Epithelial cell of umbilical artery (primary cell): ENCODE data around the gene CGREF1. TPM values are rescaled to one million over a fixed set of nuclear protein-coding genes. Genes with fewer than 3 reads are reported as not detected.

Experiments
- total RNA-seq: library from RNA; depleted of rRNA; stranded (reverse); fragments of >200 nt; gene quantifications from 2 replicates; pipeline ENCODE4 v1.2.3, GENCODE V29; 2014

Gene CGREF1, protein sequence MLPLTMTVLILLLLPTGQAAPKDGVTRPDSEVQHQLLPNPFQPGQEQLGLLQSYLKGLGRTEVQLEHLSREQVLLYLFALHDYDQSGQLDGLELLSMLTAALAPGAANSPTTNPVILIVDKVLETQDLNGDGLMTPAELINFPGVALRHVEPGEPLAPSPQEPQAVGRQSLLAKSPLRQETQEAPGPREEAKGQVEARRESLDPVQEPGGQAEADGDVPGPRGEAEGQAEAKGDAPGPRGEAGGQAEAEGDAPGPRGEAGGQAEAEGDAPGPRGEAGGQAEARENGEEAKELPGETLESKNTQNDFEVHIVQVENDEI
- total RNA-seq, result 3.6 and 4.7 TPM in 2 replicates

GRCh38 chr2:27118525-27119329, at the start of gene CGREF1:
Gene CGREF1 (minus strand): TSS chr2:27119128. CDS start chr2:27104366, 14,762 bp downstream.

GRCh38 chr2:27148801-27149439, 30.0 kb upstream of the CGREF1 start, which contains the start of gene TCF23:
Gene TCF23 (plus strand): TSS chr2:27149004. CDS start chr2:27149134, 130 bp downstream.

DNA sequence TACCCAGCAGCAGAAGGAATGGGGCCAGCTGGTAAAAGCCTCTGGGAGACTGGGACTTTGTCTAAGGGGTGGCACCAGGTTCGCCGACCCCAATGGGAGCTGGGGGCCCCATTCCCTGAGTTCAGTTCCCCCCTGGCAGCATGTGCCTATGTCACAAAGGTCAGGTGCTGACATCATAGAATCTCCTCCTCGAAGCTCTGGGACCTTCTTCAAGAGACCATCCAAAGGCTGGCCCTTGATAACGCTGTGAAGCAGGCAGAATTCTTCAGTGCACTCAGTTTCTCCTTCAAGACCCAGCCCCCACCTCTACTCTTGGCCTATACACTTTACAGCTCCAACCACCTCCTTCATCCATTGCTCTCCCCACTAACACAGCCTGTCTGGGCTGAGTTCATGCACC, 20.4 kb upstream of the CGREF1 start, which contains the start of gene PRR30:
PRR30 (minus strand) TSS at position 101 of the 400 bp plus-strand sequence. CDS start 1,081 bp downstream, outside the sequence.

GRCh38 chr2:27133905-27134780, 15.2 kb upstream of the CGREF1 start, which contains the start of gene PREB:
Gene PREB (minus strand): TSS chr2:27134636. CDS start chr2:27134421, 215 bp downstream.

DNA sequence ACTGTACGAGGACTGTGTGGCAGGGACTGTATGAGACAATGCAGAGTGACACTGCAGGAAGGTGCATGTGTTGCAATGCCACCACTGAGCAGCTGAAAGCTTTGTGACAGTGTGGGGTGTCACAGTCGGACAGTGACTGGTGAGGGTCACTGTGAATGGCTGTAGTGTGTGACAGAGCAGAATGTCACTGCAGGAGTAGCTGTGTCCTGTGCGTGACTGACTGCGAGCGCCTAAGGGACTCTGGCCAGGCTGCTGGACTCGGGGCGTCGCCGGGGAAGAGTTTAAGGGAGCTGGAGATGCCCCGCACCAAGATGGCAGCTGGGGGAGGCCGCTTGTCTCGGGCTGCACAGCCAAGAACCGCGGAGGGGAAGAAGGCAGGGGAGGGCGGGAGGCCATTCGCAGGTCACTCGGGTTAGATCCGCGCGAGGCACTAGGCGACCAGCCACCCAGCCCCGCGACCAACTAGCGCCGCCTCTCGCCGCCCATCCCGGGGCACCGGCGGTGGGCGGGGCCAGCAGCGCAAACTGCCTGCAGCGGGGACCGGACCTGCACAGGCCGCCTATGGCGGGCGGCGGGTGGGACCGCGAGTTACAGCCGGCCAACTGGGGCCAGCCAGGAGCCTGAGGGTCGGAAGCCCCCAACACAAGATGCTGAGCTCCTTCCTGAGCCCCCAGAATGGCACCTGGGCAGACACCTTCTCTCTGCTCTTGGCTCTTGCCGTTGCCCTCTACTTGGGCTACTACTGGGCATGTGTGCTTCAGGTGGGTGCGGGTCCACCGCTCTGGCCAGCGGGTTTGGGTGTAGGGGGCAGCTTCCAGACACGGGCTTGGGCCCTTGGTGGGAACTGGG, 4.6 kb upstream of the CGREF1 start, which contains the start of gene ABHD1:
ABHD1 (plus strand) TSS at position 514 of the 849 bp plus-strand sequence; CDS start at position 648, 134 bp downstream.

GRCh38 chr2:27086724-27087593, 32.0 kb downstream of the CGREF1 start, which contains the start of gene KHK:
Gene KHK (plus strand): TSS chr2:27086772. CDS start chr2:27087260, 488 bp downstream.

DNA sequence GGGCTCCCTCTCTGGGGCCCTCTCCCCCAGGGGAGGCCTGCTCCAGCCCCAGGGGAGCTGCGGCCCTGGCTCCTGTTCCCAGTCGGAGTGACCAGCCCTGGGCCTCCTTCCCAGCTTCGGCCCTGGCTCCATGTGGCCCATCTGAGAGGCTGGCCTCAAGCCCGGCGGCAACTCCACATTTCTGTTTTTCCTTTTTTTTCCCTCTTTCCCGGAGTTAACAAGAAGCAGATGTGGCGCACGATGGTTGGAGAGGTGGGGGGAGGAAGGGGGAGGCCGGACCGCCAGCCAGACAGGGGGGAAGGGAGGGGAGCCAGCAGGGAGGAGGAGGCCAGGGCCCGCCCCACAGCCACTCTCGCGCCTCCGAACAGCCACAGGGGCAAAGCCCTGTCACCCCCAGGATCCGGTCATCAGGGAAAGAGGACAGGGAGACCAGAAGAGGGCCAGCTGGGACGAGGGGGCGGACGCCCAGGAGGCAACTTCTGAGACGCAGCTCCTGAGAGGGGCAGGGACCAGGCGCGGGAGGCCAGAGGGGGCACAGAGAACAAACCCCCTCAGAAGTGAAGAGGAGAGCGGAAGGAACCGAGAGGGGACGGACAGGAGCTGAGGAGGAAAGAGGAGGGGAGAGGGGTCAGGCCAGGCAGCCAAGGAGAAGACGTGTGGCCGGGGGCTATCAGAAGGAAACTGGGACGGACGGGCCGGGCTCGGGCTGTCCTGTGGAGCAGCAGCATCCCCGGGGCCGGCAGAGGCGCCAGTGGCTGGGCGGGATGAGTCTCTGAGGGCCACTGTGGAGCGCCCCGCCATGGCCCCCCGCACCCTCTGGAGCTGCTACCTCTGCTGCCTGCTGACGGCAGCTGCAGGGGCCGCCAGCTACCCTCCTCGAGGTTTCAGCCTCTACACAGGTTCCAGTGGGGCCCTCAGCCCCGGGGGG, 40.4 kb downstream of the CGREF1 start, which contains the start of gene EMILIN1:
EMILIN1 (plus strand) TSS at position 349 of the 928 bp plus-strand sequence; CDS start at position 800, 451 bp downstream.

GRCh38 chr2:27071277-27071989, 47.5 kb downstream of the CGREF1 start, which contains the start of gene OST4:
Gene OST4 (minus strand): TSS chr2:27071654.

GRCh38 chr2:27050996-27051901, 67.7 kb downstream of the CGREF1 start, which contains the start of gene AGBL5:
Gene AGBL5 (plus strand): TSS chr2:27051668. CDS start chr2:27052959, 1,291 bp downstream.

Other genes starting within 250 kb of the CGREF1 start
- gene MAPRE3, start 148.5 kb downstream of the CGREF1 start, total RNA-seq, result 0.65 and 1.1 TPM in 2 replicates
- gene TMEM214, start 86.2 kb downstream of the CGREF1 start, total RNA-seq, result 20.5 and 21.9 TPM in 2 replicates
- gene AGBL5, start 67.5 kb downstream of the CGREF1 start, total RNA-seq, result 15.7 and 17.2 TPM in 2 replicates
- gene OST4, start 47.5 kb downstream of the CGREF1 start, total RNA-seq, result 429 and 623 TPM in 2 replicates
- 1.9 and 6.1 TPM in 2 replicates for gene EMILIN1, start 40.5 kb downstream of the CGREF1 start, total RNA-seq
- gene KHK, start 32.4 kb downstream of the CGREF1 start, total RNA-seq, result 1.3 and 5.2 TPM in 2 replicates
- not detected in 2 replicates for gene ABHD1, start 4.7 kb upstream of the CGREF1 start, total RNA-seq
- gene PREB, start 15.5 kb upstream of the CGREF1 start, total RNA-seq, result 44.2 and 44.5 TPM in 2 replicates
- gene PRR30, start 20.3 kb upstream of the CGREF1 start, total RNA-seq, result not detected in 2 replicates
- gene TCF23, start 29.9 kb upstream of the CGREF1 start, total RNA-seq, result not detected in 2 replicates
- 137 and 156 TPM in 2 replicates for gene ATRAID, start 92.9 kb upstream of the CGREF1 start, total RNA-seq
- 35.4 and 43.8 TPM in 2 replicates for gene SLC5A6, start 93.1 kb upstream of the CGREF1 start, total RNA-seq
- 27.2 and 31.5 TPM in 2 replicates for gene CAD, start 98.2 kb upstream of the CGREF1 start, total RNA-seq
- 0.32 TPM in 1 of 2 replicates, not detected in the other for gene SLC30A3, start 143.9 kb upstream of the CGREF1 start, total RNA-seq
- gene DNAJC5G, start 156.3 kb upstream of the CGREF1 start, total RNA-seq, result not detected in 2 replicates
- under 0.01 TPM in 1 of 2 replicates, not detected in the other for gene TRIM54, start 163.3 kb upstream of the CGREF1 start, total RNA-seq
- 0.46 TPM in 1 of 2 replicates, not detected in the other for gene UCN, start 189.3 kb upstream of the CGREF1 start, total RNA-seq
- gene MPV17, start 204.0 kb upstream of the CGREF1 start, total RNA-seq, result 37.7 and 61.9 TPM in 2 replicates
- 20.4 and 27.3 TPM in 2 replicates for gene GTF3C2, start 237.6 kb upstream of the CGREF1 start, total RNA-seq